Amniotic epithelial cell (primary cell): ENCODE measurements around the gene CGNL1.
A peak's percentile ranks its signal among the peaks of the same experiment; 100 is the strongest.

Experiments used
- DNase-seq: peaks from one replicate; pipeline ENCODE4 v3.0.0-alpha.2; 2010; ENCODE audit warnings: low read depth

CGNL1 gene

GRCh38 chr15:57375827-57376695 lies at the start of gene CGNL1:
TSS of gene CGNL1 (plus strand) at chr15:57376505. CDS start at chr15:57438000, 61,495 bp downstream.
- no peak for DNase-seq

GRCh38 chr15:57327985-57328471 lies 48.3 kb upstream of the CGNL1 start:
- DNase-seq: peak; percentile 86

- no peak for DNase-seq
Observed at GRCh38 chr15:57328479-57328878, 47.8 kb upstream of the CGNL1 start.

GRCh38 chr15:57328897-57329296 lies 47.4 kb upstream of the CGNL1 start:
- DNase-seq: no peak

GRCh38 chr15:57329582-57330367 lies 46.5 kb upstream of the CGNL1 start:
- DNase-seq: no peak

- peak; percentile 27 for DNase-seq
Observed at GRCh38 chr15:57330619-57331340, 45.5 kb upstream of the CGNL1 start.

GRCh38 chr15:57332326-57332725 lies 44.0 kb upstream of the CGNL1 start:
- DNase-seq: no peak

- peak; percentile 64 for DNase-seq
Observed at GRCh38 chr15:57333487-57333886, 42.8 kb upstream of the CGNL1 start.

GRCh38 chr15:57334257-57334656 lies 42.0 kb upstream of the CGNL1 start:
- peak; percentile 50 for DNase-seq

- no peak for DNase-seq
Observed at GRCh38 chr15:57335293-57335715, 41.0 kb upstream of the CGNL1 start.

GRCh38 chr15:57335719-57336118 lies 40.6 kb upstream of the CGNL1 start:
- no peak for DNase-seq

- DNase-seq: no peak
Observed at GRCh38 chr15:57337868-57338411, 38.4 kb upstream of the CGNL1 start.

GRCh38 chr15:57339321-57339720 lies 37.0 kb upstream of the CGNL1 start:
- DNase-seq: no peak

- peak; percentile 43 for DNase-seq
Observed at GRCh38 chr15:57340682-57341259, 35.5 kb upstream of the CGNL1 start.

GRCh38 chr15:57343048-57343447 lies 33.3 kb upstream of the CGNL1 start:
- no peak for DNase-seq

- DNase-seq: no peak
Observed at GRCh38 chr15:57343498-57343897, 32.8 kb upstream of the CGNL1 start.

GRCh38 chr15:57344282-57344681 lies 32.0 kb upstream of the CGNL1 start:
- DNase-seq: no peak

GRCh38 chr15:57345584-57345983 lies 30.7 kb upstream of the CGNL1 start:
- no peak for DNase-seq

- no peak for DNase-seq
Observed at GRCh38 chr15:57348081-57348480, 28.2 kb upstream of the CGNL1 start.

- no peak for DNase-seq
Observed at GRCh38 chr15:57352535-57353316, 23.6 kb upstream of the CGNL1 start.

GRCh38 chr15:57353317-57353804 lies 22.9 kb upstream of the CGNL1 start:
- DNase-seq: no peak
